MM.1S (cell line): ENCODE data around the gene SLC2A4RG.

ENCODE experiments used
- CTCF ChIP-seq: fragments of 300-600 bp; sonication (generic); IDR thresholded peaks from 2 replicates; pipeline ENCODE4 v1.5.1; 2016; ENCODE audit warnings: antibody characterized with exemption, low read length, mixed read lengths
- EZH2 ChIP-seq: fragments of 300-600 bp; sonication (generic); optimal IDR thresholded peaks from 2 replicates; pipeline ENCODE3; 2017; ENCODE audit warnings: low read depth, mild to moderate bottlenecking, antibody characterized with exemption, low read length, mixed read lengths
- EZH2phosphoT487 ChIP-seq: fragments of 300-600 bp; sonication (generic); IDR thresholded peaks from 2 replicates; pipeline ENCODE4 v1.6.1; 2018; ENCODE audit warnings: antibody characterized with exemption, low read length

GRCh38 chr20:63790572-63791168, 51.1 kb downstream of the SLC2A4RG start:
- TF ChIP-seq CTCF = no peak
- TF ChIP-seq EZH2phosphoT487 = no peak
- no peak for TF ChIP-seq EZH2
